SK-N-MC (cell line): ENCODE results near the gene ITGB1BP2.

ENCODE experiments used
- EZH2 ChIP-seq: fragments of 200-600 bp; sonication (generic); IDR thresholded peaks from one replicate; pipeline ENCODE4 v1.6.1; 2017; ENCODE audit warnings: antibody characterized with exemption
- POLR2AphosphoS5 ChIP-seq: IDR thresholded peaks from 2 replicates; pipeline ENCODE4 v1.6.1; 2012; ENCODE audit warnings: mild to moderate bottlenecking, low read depth, low read length, borderline replicate concordance

DNA sequence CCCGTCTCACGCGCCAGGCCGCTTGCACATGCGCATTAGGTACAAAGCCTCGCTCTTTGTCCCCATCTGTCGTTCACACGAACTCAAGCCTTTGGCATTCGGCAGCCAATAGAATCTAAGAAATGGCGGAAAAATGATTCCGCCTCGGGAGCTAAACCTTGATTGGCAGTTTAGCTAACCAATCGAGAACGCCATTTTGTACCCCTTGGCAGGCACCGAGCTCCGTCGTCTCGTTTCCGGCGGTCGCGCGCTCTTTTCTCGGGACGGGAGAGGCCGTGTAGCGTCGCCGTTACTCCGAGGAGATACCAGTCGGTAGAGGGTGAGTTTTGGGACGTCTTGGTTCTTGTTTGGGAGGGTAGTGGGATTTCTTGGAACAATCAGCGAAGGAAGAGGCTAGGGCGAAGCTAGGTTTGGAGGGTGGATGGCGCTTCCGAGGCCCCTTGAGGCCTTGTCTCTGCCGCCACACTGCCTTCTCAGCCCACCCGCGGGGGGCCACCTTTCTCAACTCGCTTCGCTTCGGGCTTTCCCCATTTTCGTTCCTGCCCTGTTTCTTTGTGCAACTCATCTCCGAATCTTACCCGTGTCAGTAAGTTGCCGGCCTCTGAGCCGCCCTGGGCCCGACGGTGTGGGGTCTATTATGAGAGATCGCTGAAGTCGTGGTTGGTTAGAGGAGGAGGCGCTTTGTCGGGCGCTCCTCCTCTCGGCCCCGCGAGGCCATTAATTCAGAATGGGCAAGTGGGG is 18.0 kb upstream of the ITGB1BP2 start, which contains the start of gene NONO:
- TF ChIP-seq POLR2AphosphoS5 (peak; percentile 85), EZH2 (no peak)
